ENCODE data around the gene GRK3. TPM values are rescaled to one million over a fixed set of nuclear protein-coding genes. Genes with fewer than 3 reads are reported as not detected.
"Not testable (repeated sequence)": the region's sequence is repeated elsewhere in the genome, so short reads cannot be mapped to it uniquely, and the experiment has no call there.

GRK3 gene
- 36.0 and 37.5 TPM in 2 replicates for total RNA-seq

DNA sequence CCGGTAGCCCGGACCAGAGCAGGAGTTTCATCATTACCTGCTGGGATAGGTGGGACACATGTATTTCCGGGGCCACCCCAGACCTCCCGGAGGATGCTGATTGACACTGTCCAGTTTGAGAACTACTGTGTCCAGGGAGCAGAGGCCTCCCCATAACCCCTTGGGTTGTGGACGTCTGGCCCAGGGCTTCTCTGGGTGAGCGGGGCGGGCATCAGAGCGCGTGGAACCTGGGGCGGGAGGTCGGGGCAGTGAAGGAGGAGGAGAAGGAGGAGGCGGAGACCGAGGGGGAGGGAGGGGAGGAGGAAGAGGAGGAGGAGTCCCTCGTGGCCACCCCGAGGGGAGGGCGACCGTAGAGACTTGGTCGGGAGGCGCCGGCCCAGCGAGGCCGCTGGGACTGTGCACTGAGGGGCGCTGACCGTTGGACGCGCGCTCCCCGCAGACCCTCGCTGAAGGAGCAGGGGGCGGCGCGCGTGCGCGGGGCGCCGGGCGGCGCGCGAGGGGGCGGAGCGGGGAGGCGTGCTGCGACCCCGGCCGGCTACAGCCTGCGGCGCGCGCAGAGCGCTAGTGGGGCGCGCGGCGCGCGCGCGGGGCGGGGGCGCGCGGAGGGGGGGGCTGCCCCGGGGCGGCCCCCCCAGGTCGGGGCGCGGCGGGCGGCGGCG, at the start of gene GRK3:
Gene GRK3 (plus strand): TSS at position 356 of the 659 bp plus-strand sequence. CDS start 366 bp downstream, outside the sequence.
- intact Hi-C loops (cut with micrococcal nuclease) = loop anchor here (1.0 to 10.0 kb wide), 7 partner anchors 116 to 1110 kb away; partner anchors contain the start of genes HPS4 and SRRD

DNA sequence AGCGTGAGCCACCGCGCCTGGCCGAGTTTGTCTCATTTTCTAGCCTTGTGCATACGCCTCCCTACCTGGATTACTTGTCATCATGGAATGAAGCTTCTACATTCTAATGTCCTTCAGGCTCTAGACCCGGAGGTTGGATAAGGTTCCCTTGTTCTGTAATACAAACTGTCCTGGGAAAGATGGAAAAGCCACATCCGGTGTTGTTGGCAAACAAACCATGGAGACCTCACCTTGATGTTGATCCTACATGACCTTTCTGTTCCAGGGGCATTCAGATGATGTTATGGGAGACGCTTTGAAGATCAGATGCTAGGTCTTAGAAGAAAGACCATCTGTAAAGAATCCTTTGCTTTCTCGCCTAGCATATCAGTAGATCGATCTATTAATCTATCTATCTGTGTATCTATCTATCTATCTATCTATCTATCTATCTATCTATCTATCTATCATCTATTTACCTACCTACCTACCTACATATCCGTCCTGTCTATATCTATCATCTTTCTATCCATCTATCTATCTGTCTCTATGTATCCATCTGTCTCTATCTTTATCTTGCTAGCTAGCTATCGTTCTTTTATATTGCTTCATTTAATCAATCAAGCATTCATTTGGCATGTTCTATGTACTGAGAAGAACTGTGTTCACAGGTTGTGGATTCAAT, 46.3 kb upstream of the GRK3 start:
- intact Hi-C loops (cut with micrococcal nuclease) = loop anchor here (5.0 kb wide), 1 partner anchor 256 kb away; no protein-coding TSS in a partner anchor

DNA sequence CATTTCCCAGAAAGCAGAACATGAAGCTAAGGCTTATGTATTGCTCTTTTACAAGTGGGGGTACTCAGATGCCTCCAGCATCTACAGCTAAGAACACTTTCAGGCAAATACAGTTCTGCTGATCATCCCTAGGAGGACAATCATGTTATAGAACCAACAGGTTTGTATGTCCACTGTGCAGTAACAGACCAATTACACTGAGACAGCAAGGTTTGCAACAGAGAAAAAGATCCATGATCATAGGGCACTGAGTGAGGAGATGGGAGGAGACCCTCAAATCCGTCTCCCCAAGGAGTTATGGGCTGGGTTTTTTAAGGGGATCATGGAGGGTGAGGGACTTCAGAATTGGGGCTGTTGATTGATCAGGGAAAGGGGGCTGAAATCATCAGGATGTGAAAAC, 39.1 kb upstream of the GRK3 start:
- intact Hi-C loops (cut with micrococcal nuclease) = no loop called here

DNA sequence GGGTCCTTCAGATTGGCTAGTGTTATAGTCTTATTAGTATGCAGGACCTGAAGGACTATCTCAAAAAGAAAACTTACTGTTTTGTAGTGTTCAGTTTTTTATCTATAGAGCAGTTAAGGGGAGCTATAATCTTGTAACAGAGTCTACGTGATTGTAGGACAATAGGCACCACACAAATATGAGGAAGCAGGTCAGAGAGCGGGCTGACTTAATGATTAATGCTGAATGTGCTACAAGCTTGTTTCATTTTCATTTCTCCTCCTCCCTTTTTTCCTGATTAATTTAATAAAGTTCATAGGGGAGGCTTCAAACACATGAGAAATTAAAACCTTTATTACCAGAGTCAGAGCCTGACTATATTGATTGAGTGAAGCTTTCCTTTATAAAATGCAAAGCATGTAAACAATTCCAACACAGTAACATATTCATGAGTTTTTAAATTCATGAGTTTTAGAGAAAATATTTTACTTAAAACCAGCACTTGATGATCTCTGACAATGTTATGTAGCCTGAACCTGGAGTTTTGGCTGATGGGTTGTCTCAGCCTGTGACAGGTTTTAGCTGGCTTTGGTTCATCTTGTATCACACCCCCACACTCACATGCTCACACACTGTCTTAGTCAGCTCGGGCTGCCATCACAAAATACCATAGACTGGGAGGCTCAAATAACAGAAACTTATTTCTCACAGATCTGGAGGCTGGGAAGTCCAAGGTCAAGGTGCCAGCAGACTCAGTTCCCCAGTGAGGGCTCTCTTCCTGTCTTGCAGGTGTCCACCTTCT, 38.5 kb upstream of the GRK3 start:
- intact Hi-C loops (cut with micrococcal nuclease) = not testable (repeated sequence)

DNA sequence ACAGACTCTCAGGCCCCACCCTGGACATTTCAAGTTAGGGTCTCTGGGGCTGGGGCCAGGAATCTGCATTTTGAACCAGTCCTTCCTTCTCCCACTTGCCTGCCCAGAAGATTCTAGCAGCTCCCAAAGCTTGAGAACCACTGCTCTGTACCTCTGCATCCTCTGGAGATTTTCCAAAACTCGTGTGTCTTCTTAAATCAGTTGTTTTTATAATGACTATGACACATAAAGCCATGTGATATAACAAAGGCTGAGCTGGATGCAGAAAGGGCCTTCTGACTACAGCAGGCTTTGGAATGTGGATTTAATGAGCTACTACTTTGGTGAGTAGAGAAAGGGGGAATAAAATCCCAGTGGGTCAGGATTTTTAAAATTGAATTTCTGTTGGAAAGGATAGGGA, 37.5 kb upstream of the GRK3 start:
- intact Hi-C loops (cut with micrococcal nuclease) = not testable (repeated sequence)

DNA sequence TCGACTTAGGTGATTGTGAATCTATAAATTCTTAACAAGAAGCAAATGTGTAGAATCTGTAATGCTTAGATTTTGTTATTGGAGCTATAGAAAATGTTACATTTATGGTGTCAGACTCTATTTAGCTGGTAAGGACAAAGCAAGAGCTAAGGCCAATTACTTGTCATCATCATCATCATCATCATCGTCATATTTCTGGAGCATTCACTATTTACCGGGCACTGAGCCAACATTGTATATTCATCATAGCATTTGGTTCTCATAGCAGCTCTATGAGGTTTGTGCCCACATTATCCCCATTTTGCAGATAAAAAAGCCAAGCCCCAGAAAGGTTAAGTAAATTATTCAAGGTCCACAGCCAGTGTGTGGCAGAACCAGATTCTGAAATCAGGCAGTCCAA, 36.4 kb upstream of the GRK3 start:
- intact Hi-C loops (cut with micrococcal nuclease) = not testable (repeated sequence)

DNA sequence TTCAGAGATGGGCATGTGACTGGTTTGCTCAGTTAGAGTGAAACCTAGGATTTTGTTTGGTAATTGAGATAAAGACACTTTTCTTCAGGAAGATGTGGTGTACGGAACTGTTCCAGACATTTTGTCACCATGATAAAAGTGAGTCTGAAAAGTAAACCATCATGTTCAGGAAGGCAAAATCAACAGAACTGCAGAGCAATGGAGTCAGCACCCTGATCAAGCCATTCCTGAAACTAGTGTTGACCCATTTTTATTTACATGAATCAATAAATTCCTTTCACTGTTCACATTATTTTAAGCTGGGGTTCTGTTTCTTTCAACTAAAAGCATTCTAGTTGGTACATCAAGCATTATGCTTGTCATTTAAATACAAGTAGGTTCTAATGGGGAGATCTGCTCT, 35.4 kb upstream of the GRK3 start:
- intact Hi-C loops (cut with micrococcal nuclease) = not testable (repeated sequence)

DNA sequence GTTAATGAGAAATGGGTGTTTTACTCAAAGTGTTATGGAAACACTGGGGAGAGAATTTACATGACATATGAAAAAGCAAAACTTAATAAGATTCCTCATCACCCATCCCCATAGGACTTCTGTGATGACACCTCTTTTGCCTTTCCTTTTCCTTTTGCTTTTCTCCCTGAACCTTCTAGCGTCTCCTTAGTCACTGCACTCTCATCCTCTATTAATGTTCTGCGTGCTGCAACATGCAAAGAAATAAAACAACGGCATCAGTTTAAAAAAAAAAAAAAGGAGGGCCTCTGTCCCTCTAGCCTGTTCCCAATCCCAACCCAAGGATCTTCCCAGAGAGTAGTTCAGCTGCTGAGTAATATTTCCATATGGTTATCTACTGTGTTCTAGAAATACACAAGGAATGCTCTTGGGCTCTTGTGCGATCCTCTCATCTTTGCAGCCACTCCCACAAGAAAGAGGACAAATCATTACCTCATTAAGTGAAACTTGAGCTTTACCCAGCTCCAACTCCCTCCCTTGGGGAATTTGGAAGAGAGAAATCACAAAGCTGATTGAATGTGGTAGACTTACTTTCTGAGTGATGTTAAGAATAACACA, 34.8 kb upstream of the GRK3 start:
- intact Hi-C loops (cut with micrococcal nuclease) = not testable (repeated sequence)

DNA sequence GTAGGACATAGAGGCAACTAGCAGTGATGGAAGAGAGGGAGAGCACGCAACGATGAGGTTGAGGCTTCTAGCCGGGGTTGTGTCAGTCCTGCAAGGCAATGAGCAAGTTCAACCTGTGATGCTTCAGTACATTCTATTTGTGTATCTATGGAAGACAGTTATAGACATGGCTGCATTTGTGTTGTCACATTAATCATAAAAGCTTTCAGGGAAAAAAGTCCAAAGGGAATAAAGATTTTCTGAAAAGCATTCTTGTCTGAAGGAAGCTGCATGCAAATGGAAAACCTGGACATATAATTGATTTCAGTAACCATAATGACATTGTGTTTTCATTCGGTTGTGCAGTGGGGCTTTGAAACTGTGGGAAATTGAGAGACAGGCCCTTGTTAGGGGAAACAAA, 32.8 kb upstream of the GRK3 start:
- intact Hi-C loops (cut with micrococcal nuclease) = not testable (repeated sequence)

DNA sequence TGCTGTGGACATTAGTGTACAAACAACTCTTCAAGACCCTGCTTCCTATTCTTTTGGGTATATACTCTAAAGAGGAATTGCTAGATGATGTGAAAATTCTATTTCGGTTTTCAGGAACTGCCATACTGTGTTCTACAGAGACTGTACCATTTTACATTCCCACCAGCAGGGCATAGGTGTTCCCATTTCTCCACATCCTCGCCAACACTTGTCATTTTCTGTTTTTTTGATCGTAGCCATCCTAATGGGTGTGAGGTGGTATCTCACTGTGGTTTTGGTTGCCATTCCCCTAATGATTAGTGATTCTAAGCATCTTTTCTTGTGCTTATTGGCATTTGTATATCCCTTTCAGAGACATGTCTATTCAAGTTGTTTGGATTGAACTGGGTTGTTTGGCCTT, 29.8 kb upstream of the GRK3 start:
- intact Hi-C loops (cut with micrococcal nuclease) = no loop called here

DNA sequence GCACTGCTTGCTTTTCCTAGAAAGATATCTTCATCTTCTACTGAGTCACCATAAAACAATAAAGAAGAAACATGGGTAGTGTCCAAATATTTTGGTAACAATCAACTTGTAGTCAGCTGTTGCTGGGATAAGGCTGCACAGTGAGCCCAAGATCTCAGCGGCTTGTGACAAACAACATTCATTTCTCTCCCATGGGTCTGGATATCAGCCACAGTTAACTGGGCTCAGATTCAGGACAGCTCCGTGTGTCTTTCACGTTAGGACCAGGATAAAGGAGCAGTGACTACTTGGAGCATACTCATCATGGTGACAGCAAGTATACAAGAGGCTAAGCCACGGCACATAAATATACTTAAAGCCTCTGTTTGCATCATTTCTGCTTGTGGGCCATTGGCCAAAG, 27.9 kb upstream of the GRK3 start:
- intact Hi-C loops (cut with micrococcal nuclease) = no loop called here

DNA sequence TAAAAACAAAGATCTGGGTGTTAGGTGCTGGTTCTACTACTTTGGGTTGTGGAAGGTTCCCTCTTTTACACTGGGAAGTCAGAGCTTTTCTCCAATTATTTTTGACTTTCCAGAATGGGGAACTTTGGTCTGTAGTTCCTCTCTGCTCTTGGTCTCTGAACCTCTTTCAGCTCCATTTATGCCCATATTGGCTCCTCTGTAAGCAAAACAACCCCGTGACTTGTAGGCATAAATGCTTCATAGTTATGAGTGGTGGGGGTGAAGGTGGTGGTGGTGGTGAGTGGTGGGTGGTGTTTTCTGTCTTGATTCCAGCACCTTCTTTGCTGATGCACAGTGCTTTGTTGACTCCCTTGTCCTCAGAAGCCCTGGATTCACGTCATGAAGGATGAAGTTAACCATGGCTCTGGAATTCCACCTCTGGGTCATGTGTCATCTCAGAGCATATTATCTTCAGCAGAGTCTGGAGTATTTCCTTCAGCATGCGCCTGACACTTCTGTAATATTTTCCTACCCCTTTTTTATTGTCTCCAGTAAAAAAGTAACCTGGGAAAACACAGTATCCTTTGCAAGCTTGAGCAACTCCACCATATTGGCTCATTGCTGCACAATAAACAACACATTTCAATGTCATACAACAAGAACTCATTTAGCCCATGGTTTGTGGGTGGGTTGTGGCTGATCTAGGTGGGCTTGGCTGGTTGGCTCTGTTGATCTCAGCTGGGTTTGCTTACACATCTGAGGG, 24.1 kb upstream of the GRK3 start:
- intact Hi-C loops (cut with micrococcal nuclease) = no loop called here

DNA sequence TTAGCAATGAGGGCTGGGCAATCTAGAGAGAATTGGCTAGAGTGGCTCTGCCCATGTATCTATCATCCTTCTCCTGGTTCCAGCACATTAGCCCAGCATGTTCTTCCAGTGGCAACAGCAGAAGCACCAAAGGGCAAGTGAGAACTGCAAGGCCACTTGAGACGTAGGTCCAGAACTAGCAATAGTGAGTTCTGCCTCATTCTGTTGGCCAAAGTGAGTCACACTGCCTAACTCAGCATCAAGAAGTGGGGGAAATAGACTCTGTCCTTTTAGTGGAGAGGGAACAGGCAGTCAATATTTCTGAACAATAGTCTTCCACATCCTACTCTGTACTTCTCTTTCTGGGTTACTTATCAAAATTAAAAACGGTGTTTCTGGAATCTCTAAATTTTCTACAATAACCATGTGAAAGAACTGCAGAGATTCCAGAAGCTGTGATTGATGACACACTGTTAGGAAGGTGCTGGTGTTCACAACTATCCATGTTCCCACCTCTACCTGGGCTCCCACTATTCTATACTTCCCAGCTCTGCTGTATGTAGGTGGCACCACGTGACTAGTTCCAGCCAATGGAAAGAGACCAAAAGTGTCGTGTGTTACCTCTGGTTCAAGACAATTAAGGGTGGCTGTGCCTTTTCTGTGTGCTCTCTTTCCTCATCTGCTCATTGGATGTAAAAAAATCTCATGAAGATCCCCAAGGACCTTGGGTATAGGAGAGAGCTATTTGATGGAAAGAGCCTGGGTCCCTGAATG, 23.4 kb upstream of the GRK3 start:
- intact Hi-C loops (cut with micrococcal nuclease) = no loop called here

DNA sequence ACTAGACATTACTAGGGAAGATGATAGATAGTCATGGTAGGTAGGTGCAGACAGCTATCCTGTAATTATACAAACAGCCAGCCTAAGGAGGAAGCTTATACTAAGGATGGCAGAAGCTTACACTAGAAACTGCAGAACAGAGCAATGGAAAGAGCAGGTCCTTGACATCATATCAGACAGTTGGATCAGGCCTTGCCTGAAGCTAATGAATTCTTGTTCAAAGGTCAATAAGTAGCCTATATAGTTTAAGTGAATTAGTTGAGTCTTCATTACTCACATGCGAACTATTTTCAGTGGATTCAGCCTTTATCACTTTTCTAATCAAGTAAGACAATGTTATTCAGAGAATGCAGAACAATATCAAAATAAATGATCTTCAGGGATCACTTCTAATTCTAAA, 22.3 kb upstream of the GRK3 start:
- intact Hi-C loops (cut with micrococcal nuclease) = no loop called here

DNA sequence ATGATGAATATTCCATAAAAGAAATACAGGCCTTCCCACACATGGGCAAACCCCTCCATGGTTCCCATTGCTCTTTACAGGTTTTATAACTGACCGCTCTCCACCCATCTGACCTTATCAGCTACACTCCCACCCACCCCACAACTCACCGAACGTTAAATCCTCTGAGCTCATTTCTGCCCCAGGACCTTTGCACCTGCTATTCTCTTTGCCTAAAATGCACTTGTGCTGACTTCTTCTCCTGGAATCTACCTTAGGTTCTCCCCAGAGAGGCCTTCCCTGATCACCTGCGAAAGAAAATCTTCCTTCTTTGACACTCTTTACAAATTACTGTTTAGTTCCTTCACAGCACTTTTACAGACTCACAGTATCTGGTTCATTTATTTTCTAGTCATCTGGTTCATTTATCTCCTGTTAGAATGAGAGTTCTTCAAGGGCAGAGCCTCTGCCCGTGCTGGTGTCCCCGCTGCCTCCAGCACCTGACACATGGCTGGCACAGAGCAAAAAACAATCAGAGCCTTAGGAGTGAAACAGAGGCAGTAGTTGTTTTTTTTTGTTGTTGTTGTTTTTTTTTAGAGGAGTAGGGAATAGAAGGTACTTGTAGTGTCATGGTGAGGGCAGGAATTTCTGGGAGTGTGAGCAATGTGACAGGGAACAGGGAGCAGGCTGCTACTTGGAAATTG, 21.6 kb upstream of the GRK3 start:
- intact Hi-C loops (cut with micrococcal nuclease) = no loop called here

DNA sequence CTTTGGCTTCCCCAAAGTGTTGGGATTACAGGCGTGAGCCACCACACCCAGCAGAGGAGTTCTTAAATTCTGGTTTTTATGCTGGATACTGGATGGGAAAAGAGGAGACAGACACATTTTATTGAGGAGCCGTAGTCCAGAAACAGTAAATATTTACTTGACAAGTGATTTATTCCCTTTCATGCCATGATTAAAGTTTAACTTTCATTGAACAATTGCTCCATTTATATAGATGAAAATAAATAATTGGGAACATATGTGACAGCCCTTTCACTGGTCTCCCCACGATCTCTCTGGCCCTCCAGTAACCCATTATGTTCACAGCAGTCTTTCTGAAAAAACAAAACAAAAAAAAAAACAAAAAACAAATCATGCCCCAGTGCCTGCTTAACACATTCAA, 19.3 kb upstream of the GRK3 start:
- intact Hi-C loops (cut with micrococcal nuclease) = no loop called here

DNA sequence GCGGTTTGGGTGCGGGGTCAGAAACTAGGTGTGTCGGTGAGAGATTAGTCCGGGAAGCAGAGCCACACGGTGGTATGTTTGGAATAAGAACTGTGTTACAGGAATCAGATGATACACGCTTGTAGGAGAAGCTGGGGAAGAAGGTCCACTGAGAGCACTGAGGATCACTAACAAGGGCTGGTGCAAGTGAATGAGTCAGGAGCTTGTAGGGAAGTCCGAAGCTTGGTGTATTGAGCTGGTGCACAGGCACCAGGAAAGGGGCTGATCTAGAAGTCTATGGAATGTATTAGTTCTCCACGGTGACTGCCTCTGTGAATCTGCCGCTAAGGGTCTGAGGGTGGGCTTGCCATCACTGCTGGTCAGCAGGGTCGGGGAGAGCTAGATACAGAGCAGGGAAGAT, 18.8 kb upstream of the GRK3 start:
- intact Hi-C loops (cut with micrococcal nuclease) = no loop called here

DNA sequence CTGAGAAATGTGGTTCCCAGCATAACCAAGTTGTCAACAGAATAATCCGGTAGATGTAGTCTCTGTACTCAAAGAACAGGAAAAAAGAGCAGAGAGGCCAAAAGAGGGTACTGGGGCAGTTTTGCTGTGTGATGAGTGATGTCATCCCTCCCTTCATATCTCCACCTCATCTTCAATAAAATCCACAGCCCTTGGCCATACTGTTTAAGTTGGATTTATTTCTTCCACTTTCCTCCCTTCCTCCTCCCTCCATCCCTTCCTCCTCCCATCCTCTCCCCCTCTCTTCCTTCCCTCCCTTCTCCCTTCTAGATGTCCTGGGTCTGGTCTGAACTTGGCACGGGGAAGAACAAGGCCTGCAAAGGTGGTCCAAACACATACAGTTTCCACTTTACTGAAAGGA, 18.2 kb upstream of the GRK3 start:
- intact Hi-C loops (cut with micrococcal nuclease) = no loop called here

DNA sequence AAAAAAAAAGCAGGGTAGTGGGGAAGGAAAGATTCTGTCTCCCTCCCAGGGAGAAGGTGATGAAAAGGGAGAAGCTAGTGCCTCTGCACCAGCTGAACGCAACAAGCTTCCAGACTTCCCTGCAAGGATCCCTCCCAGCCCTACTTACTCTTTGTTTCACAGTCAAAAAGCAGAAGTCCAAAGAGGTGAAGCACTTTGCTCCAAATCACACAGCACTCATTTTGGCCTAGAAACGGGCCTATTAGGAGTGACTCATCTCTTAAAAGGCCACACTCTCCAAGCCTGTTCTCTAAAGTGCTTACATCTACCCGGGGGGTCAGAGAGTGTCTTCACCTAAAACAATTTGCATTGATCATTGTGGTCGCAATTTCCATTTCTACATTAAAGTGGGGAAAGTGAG, 17.7 kb upstream of the GRK3 start:
- intact Hi-C loops (cut with micrococcal nuclease) = no loop called here
